ENCODE results near the gene TCAIM.

DNA sequence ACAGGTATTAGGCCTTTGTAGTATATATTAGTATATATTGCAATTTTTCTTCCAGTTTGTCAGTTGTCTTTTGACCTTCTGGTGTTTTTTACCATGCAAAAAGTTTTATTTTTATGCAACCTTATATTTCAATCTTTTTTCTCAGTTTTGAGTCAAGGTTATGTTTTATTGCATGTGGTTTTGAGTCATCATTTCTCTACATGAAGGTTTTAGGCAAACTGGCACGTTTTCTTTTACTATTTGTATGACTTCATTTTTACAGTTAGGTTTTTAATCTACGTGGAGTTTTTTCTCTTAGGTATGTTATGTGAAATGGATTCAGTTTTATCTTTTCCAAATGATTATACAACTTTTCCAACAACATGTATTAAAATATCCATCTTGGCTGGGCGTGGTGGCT lies 36.8 kb upstream of the TCAIM start:
- no peak for TF ChIP-seq EZH2 (IDR thresholded peaks at IDR 0.05)
- TF ChIP-seq POLR2AphosphoS5 (IDR thresholded peaks at IDR 0.05; ENCODE audit: borderline replicate concordance, low read depth, low read length), result no peak
- no peak for TF ChIP-seq FOXP2 (optimal IDR thresholded peaks at IDR 0.05; ENCODE audit: control extremely low read depth, extremely low read length, insufficient read depth)
